ENCODE results near the gene GPRIN2.

DNA sequence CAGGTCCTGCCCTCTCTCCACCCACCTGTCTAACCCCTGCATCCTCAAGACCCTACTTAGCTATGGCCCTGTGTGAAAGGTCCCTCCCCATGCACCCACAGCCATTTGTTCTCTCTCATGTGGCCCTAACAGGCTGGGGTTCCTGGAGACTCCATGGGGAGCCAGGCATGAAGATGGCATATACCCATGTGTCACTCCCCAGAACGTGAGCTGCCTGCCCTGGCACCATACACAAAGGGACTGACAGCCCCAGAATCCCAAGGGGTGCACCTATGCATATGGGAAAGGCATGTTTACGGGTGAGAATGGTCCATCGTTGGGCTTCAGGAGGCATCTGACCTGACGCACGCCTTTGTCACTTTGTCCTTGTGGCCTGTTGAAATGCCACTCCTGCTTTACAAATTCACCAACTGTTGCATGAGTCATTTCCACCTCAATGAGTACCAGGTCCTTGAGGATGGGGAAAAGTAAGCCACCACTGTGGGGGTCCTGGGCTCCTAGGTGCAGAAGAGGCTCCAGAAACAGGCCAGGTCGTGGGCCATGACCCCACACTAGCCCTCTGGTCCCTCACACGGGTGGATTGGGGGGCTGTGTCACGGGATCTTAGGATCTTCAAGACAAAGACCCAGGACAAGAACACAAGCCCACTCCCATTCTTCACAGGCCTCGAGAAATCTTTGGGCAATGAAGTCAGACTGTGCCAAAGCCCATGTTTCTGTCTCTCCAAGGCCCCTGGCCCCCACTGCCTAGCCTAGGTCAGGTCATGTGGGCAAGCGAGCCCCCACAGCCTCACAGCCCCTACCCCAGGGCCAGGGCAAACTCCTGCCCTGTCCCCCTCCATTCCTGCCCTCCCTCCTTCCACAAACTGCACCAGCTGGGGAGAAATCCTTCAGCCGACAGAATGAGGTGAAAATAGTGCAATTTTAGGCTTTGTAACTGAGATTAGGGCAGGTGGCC lies 8.6 kb downstream of the GPRIN2 start:
- TF ChIP-seq, protein P1, sequence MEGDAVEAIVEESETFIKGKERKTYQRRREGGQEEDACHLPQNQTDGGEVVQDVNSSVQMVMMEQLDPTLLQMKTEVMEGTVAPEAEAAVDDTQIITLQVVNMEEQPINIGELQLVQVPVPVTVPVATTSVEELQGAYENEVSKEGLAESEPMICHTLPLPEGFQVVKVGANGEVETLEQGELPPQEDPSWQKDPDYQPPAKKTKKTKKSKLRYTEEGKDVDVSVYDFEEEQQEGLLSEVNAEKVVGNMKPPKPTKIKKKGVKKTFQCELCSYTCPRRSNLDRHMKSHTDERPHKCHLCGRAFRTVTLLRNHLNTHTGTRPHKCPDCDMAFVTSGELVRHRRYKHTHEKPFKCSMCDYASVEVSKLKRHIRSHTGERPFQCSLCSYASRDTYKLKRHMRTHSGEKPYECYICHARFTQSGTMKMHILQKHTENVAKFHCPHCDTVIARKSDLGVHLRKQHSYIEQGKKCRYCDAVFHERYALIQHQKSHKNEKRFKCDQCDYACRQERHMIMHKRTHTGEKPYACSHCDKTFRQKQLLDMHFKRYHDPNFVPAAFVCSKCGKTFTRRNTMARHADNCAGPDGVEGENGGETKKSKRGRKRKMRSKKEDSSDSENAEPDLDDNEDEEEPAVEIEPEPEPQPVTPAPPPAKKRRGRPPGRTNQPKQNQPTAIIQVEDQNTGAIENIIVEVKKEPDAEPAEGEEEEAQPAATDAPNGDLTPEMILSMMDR (IDR thresholded peaks at IDR 0.05; ENCODE audit: insufficient read depth, low read depth, low read length): no peak
- no peak for TF ChIP-seq EZH2 (IDR thresholded peaks at IDR 0.05; ENCODE audit: insufficient read depth, low read length)

Data from astrocyte (in vitro differentiated cells and primary cell).